ENCODE data around the gene GUCY1A2. TPM values are rescaled to one million over a fixed set of nuclear protein-coding genes. Genes with fewer than 3 reads are reported as not detected.

The GUCY1A2 gene
- total RNA-seq, 2 donors from 2014 or later: 3.7 to 5.3 TPM

- Histone ChIP-seq H3K9ac (ENCODE audit: extremely low read depth, low read length, poor library complexity, severe bottlenecking) (no peak overlapping the region), H3K27ac (ENCODE audit: low read depth, low read length) (no peak overlapping the region), H3K9me3 (ENCODE audit: control insufficient read depth, low read length) (no peaks in the 10 kb centered on the region), H3K27me3 (ENCODE audit: control insufficient read depth, insufficient read depth, low read length, poor library complexity, severe bottlenecking) (no peaks in the 10 kb centered on the region), H3K4me3 (ENCODE audit: low read length) (no peak overlapping the region), H3K36me3 (ENCODE audit: control insufficient read depth, insufficient read depth, low read length) (no peaks in the 10 kb centered on the region), H3K4me1 (ENCODE audit: control insufficient read depth, insufficient read depth, low read length) (no peaks in the 10 kb centered on the region)
- no peak for DNase-seq
- Mint-ChIP-seq H3K27ac (no peak overlapping the region), H3K36me3 (ENCODE audit: low read depth) (no peaks in the 10 kb centered on the region), H3K27me3 (ENCODE audit: insufficient read depth) (no peaks in the 10 kb centered on the region), H3K4me1 (no peaks in the 10 kb centered on the region), H3K4me3 (no peak overlapping the region), H3K9me3 (no peaks in the 10 kb centered on the region)
- WGBS, 2 experiments (ENCODE audit: insufficient coverage in 1 of 2, insufficient read length in 1 of 2): 86% methylated on average over 1 of the region's 3 CpGs; no CpG with 5 or more reads in 1 of the 2 experiments
- no peak for TF ChIP-seq CTCF (conservative IDR thresholded peaks at IDR 0.05)
Measured at GRCh38 chr11:106679181-106679580, 339.1 kb downstream of the GUCY1A2 start.

DNA sequence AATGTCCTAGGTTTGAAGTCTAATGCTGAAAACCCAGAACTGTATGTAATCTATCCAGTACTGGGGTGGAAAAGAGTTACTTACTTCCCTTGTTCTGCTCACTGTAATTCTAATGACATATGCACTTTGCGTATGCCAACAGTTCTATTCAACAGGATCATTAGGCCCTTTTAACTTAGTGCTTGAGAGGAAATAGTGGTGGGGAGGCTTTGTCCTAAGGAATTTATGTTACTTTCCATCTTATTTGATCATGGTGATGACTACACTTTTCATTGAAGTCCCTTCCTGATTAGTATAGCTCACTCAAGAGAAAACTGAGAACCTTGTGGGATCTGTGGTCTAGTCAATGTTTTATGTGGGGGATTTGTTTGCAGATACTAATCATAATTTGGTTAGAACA is 348.2 kb downstream of the GUCY1A2 start:
- H3K27me3 ChIP-seq (ENCODE audit: control insufficient read depth, insufficient read depth, low read length, poor library complexity, severe bottlenecking): no peaks in the 10 kb centered on the region
- TF ChIP-seq CTCF (conservative IDR thresholded peaks at IDR 0.05): no peak
- no peaks in the 10 kb centered on the region for H3K9me3 ChIP-seq (ENCODE audit: control insufficient read depth, low read length)
- H3K27me3 Mint-ChIP-seq (ENCODE audit: insufficient read depth): no peaks in the 10 kb centered on the region
- no peak overlapping the region for H3K4me3 Mint-ChIP-seq
- H3K27ac ChIP-seq (ENCODE audit: low read depth, low read length): no peak overlapping the region
- WGBS, 2 experiments (ENCODE audit: insufficient coverage in 1 of 2, insufficient read length in 1 of 2): 100% methylated on average over 1 of the region's 1 CpG; no CpG with 5 or more reads in 1 of the 2 experiments
- DNase-seq: no peak
- no peak overlapping the region for H3K4me3 ChIP-seq (ENCODE audit: low read length)
- no peaks in the 10 kb centered on the region for H3K4me1 ChIP-seq (ENCODE audit: control insufficient read depth, insufficient read depth, low read length)
- no peaks in the 10 kb centered on the region for H3K36me3 Mint-ChIP-seq (ENCODE audit: low read depth)
- no peaks in the 10 kb centered on the region for H3K9me3 Mint-ChIP-seq
- no peak overlapping the region for H3K9ac ChIP-seq (ENCODE audit: extremely low read depth, low read length, poor library complexity, severe bottlenecking)
- H3K27ac Mint-ChIP-seq: no peak overlapping the region
- H3K36me3 ChIP-seq (ENCODE audit: control insufficient read depth, insufficient read depth, low read length): no peaks in the 10 kb centered on the region
- no peaks in the 10 kb centered on the region for H3K4me1 Mint-ChIP-seq

DNA sequence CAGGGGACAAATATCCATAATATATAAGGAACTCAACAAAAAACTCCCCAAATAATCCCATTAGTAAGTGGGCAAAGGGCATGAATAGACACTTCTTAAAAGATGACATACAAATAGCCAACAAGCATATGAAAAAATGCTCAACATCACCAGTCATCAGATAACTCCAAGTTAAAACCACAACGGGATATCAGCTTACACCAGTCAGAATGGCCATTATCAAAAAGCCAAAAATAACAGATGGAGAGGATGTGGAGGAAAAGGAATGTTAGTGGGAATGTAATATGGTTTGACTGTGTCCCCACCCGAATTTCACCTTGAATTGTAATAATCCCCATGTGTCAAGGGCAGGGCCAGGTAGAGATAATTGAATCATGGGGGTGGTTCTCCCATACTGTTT is 350.1 kb downstream of the GUCY1A2 start:
- 95 to 100% methylated on average over 1 to 2 of the region's 2 CpGs for WGBS, 2 experiments (ENCODE audit: insufficient coverage in 1 of 2, insufficient read length in 1 of 2)
- Mint-ChIP-seq H3K4me3 (no peak overlapping the region), H3K36me3 (ENCODE audit: low read depth) (no peaks in the 10 kb centered on the region), H3K9me3 (no peaks in the 10 kb centered on the region), H3K4me1 (no peaks in the 10 kb centered on the region), H3K27ac (no peak overlapping the region), H3K27me3 (ENCODE audit: insufficient read depth) (no peaks in the 10 kb centered on the region)
- DNase-seq: no peak
- Histone ChIP-seq H3K4me1 (ENCODE audit: control insufficient read depth, insufficient read depth, low read length) (no peaks in the 10 kb centered on the region), H3K9me3 (ENCODE audit: control insufficient read depth, low read length) (no peaks in the 10 kb centered on the region), H3K27me3 (ENCODE audit: control insufficient read depth, insufficient read depth, low read length, poor library complexity, severe bottlenecking) (no peaks in the 10 kb centered on the region), H3K9ac (ENCODE audit: extremely low read depth, low read length, poor library complexity, severe bottlenecking) (no peak overlapping the region), H3K27ac (ENCODE audit: low read depth, low read length) (no peak overlapping the region), H3K4me3 (ENCODE audit: low read length) (no peak overlapping the region), H3K36me3 (ENCODE audit: control insufficient read depth, insufficient read depth, low read length) (no peaks in the 10 kb centered on the region)
- TF ChIP-seq CTCF (conservative IDR thresholded peaks at IDR 0.05): no peak

Measured in endodermal cell (in vitro differentiated cells).